ENCODE results near the gene NPIPB8. TPM values are rescaled to one million over a fixed set of nuclear protein-coding genes. Genes with fewer than 3 reads are reported as not detected.
"Not testable (repeated sequence)": the region's sequence is repeated elsewhere in the genome, so short reads cannot be mapped to it uniquely, and the experiment has no call there.

NPIPB8 gene
- total and polyA plus RNA-seq, 11 donors: 0.10 to 1.0 TPM; not detected in 9

DNA sequence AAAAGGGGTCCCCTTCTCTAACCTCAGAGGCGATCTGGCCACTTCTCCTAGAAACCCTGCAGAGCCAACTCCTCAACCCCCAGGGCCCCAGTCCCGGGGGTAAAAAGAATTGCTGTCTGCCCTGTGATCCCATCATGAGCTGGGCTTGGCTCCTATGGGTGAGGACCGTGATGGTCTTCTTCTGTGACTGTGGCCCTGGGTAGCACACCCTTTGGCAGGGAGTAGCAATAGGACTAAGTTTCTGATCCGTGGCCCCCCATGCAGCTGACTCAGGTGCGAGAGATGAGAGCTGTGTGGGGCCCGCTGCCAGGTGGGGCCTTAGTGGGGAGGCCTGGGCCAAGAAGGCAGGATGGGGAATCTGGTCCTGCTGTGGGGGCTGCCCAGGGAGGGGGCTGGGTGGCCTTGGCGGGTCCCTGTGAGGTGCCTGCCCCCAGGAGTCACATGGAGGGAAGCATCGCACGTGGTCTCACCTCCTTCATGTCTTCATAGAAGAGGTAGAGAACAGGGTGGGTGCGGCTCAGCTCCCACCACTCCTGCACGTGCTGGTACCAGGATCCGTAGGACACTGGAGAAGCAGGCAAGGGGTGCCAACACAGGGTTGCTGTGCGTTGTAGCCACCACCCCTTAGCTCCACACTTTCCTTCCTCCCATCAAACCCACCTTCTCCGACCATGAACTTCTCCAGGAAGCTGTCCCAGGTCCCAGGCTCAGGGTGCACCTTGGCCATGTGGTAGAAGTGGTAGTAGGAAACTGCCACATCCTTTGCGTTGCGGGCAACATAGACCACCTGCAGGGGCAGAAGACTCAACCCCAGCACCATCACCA, 31.4 kb upstream of the NPIPB8 start:
- WGBS, 4 donors: 80 to 94% (median 90%) methylated on average over 14 to 16 of the region's 16 CpGs
- Histone ChIP-seq H3K4me1 (peaks cover 3 to 27% (median 14%) of the 10 kb centered on the region in 12 donors), H3K9me3 (no peaks in the 10 kb centered on the region), H3K36me3 (peaks cover 0 to 12% (median 0%) of the 10 kb centered on the region in 9 donors), H3K27ac (no peak overlapping the region), H3K27me3 (peaks cover 0 to 9% (median 0%) of the 10 kb centered on the region in 9 donors), H3K4me3 (no peak overlapping the region)
- DNase-seq (no peak), ATAC-seq (no peak)
- intact Hi-C loops (cut with DNase I): loop anchor here in 3 of 10 donors (5.0 to 10.0 kb wide), 5 partner anchors 49 to 292 kb away; partner anchors contain the start of genes APOBR (in 1 of the 3), CLN3 (in 1 of the 3) and SGF29 (in 1 of the 3)
- TF ChIP-seq, protein P1, sequence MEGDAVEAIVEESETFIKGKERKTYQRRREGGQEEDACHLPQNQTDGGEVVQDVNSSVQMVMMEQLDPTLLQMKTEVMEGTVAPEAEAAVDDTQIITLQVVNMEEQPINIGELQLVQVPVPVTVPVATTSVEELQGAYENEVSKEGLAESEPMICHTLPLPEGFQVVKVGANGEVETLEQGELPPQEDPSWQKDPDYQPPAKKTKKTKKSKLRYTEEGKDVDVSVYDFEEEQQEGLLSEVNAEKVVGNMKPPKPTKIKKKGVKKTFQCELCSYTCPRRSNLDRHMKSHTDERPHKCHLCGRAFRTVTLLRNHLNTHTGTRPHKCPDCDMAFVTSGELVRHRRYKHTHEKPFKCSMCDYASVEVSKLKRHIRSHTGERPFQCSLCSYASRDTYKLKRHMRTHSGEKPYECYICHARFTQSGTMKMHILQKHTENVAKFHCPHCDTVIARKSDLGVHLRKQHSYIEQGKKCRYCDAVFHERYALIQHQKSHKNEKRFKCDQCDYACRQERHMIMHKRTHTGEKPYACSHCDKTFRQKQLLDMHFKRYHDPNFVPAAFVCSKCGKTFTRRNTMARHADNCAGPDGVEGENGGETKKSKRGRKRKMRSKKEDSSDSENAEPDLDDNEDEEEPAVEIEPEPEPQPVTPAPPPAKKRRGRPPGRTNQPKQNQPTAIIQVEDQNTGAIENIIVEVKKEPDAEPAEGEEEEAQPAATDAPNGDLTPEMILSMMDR (IDR thresholded peaks at IDR 0.05): no peak
- TF ChIP-seq POLR2A (IDR thresholded peaks at IDR 0.05): no peak

DNA sequence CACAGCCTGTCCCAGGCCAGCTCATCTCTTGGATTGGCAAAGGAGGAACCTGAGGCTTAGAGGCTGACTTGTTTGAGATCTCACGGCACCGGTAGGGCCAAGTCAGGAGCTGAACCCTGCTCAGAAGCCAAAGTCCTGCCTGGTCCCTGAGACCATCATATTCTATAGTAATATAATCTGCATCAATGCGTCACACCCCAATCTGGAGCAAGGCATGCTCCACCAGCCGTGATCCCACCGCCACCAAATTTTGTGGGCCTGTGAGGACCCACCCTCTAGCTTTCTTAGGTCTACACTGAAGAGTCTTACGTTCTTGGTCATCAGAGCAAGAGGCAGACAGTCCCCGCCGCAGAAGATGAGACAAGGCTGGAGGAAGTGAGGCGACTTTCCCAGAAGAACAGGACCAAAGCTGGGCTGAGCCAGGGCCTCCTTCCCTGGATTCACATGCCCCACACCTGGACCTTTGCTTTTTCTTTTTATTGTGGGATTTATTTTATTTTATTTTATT, 30.7 kb upstream of the NPIPB8 start:
- TF ChIP-seq POLR2A (IDR thresholded peaks at IDR 0.05): no peak
- TF ChIP-seq, protein P1 (IDR thresholded peaks at IDR 0.05): no peak
- 93 to 97% (median 95%) methylated on average over 9 of the region's 9 CpGs for WGBS, 4 donors
- intact Hi-C loops (cut with DNase I): loop anchor here in 3 of 10 donors (5.0 to 10.0 kb wide), 5 partner anchors 50 to 292 kb away; partner anchors contain the start of genes APOBR (in 1 of the 3), CLN3 (in 1 of the 3) and SGF29 (in 1 of the 3)
- peaks cover 0 to 12% (median 0%) of the 10 kb centered on the region in 9 donors for H3K36me3 ChIP-seq
- H3K9me3 ChIP-seq: no peaks in the 10 kb centered on the region
- H3K27ac ChIP-seq: no peak overlapping the region
- ATAC-seq (no peak), DNase-seq (no peak)
- H3K4me3 ChIP-seq: no peak overlapping the region
- H3K27me3 ChIP-seq: peaks cover 0 to 4% (median 0%) of the 10 kb centered on the region in 9 donors
- H3K4me1 ChIP-seq: peaks cover 3 to 27% (median 14%) of the 10 kb centered on the region in 12 donors

DNA sequence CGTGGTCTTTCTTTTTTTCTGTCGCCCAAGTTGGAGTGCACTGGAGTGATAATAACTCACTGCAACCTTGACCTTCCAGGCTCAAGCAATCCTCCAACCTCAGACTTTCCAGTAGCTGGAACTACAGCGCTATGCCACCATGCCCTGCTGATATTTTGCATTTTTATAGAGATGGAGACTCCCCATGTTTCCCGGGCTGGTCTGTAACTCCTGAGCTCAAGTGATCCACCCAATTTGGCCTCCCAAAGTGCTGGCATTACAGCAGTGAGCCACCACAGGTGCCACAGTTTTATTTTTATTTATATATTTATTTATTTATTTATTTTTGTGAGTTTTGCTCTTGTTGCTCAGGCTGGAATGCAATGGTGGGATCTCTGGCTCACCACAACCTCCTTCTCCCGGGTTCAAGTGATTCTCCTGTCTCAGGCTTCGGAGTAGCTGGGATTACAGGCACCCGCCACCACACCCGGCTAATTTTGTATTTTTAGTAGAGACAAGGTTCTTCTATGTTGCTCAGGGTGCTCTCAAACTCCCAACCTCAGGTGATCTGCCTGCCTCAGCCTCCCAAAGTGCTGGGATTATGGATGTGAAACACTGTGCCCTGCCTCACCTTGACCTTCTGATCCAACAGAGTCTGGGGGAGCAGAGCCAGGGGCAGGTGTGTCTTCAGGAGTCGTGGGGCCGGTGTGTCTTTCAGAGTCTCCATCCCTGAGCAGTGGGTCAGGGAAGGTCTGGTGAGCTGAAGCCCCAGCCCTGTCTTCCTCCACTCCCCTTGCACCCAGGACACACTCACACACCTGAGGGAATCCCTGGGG, 30.0 kb upstream of the NPIPB8 start:
- not testable (repeated sequence) for DNase-seq, H3K9me3 ChIP-seq, H3K27me3 ChIP-seq, ATAC-seq, H3K4me3 ChIP-seq, H3K27ac ChIP-seq
- 96% methylated on average over 10 of the region's 10 CpGs for WGBS, 4 donors
- intact Hi-C loops (cut with DNase I): loop anchor here in 3 of 10 donors (5.0 to 10.0 kb wide), 5 partner anchors 51 to 293 kb away; partner anchors contain the start of genes APOBR (in 1 of the 3), CLN3 (in 1 of the 3) and SGF29 (in 1 of the 3)
- Histone ChIP-seq H3K4me1 (peaks cover 3 to 27% (median 14%) of the 10 kb centered on the region in 12 donors), H3K36me3 (peaks cover 0 to 12% (median 0%) of the 10 kb centered on the region in 9 donors)

DNA sequence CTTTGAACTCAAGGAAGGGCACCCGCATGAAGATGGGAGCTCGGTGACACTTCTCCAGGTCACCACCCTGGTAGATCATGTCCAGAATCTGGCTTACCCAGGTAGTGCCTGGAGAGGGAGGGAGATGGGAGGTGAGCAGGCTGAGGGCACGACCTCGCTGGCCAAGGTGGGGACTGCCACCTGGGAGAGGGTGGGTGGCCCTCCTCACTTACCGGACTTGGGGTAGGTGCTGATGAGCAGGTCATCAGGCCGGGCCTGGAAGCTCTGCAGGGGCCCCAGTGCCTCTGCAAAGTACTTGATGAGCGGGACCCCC, 29.4 kb upstream of the NPIPB8 start:
- not testable (repeated sequence) for DNase-seq, H3K4me3 ChIP-seq, H3K27me3 ChIP-seq, ATAC-seq, H3K9me3 ChIP-seq, H3K27ac ChIP-seq
- intact Hi-C loops (cut with DNase I): loop anchor here in 3 of 10 donors (5.0 to 10.0 kb wide), 5 partner anchors 51 to 294 kb away; partner anchors contain the start of genes APOBR (in 1 of the 3), CLN3 (in 1 of the 3) and SGF29 (in 1 of the 3)
- 93 to 99% (median 96%) methylated on average over 5 to 7 of the region's 7 CpGs for WGBS, 4 donors
- peaks cover 0 to 12% (median 0%) of the 10 kb centered on the region in 9 donors for H3K36me3 ChIP-seq
- peaks cover 3 to 27% (median 14%) of the 10 kb centered on the region in 12 donors for H3K4me1 ChIP-seq

DNA sequence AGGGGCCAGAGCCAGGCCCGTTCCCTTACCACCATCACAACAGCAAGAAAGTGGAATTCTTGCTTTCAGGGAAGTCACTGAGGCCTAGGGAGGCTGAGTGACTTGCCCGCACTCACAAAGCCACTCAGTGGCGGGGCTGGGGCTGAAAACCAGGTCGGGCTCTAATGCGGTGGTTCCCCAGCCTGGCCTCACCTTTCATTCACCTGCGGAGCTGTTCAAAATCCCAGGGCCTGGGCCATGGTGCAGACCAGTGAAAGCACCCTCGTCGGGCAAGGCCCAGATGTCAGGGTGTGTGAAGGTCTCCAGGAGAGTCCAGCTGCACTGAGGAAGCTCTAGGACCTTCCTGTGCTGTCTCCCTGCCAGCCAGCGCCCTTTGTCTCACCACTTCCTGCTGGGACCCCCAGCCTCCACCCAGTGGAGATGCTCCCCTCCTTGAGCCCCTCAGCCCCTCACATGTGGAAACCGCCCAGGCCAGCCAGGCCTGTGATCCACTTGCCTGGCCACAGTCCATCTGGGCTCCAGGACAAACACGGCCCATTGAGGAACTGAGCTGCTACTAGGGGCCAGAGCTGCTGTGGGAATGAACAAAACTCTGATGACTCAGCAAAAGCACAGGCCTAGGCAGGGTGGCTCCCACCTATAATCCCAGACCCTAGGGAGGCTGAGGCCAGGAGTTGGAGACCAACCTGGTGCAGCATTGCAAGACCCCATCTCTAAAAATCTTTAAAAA, 28.8 kb upstream of the NPIPB8 start:
- H3K9me3 ChIP-seq, H3K27me3 ChIP-seq: not testable (repeated sequence)
- Histone ChIP-seq H3K4me1 (peaks cover 3 to 24% (median 14%) of the 10 kb centered on the region in 12 donors), H3K4me3 (peak overlapping the region in 11 of 12 donors; percentile 17 to 59 (median 50)), H3K27ac (peak overlapping the region in 11 of 12 donors; percentile 4 to 84 (median 64)), H3K36me3 (peaks cover 0 to 12% (median 0%) of the 10 kb centered on the region in 9 donors)
- intact Hi-C loops (cut with DNase I): loop anchor here in 3 of 10 donors (5.0 to 10.0 kb wide), 5 partner anchors 52 to 294 kb away; partner anchors contain the start of genes APOBR (in 1 of the 3), CLN3 (in 1 of the 3) and SGF29 (in 1 of the 3)
- peak in 2 of 4 donors; percentile 12 to 32 for ATAC-seq
- peak in 1 of 5 donors; percentile 56 for DNase-seq
- WGBS, 4 donors: 69 to 80% (median 74%) methylated on average over 6 to 11 of the region's 11 CpGs

Data from heart left ventricle (tissue), 16 donors.